Smooth muscle cell (in vitro differentiated cells): Measurements from ENCODE around the gene COL23A1. TPM values are rescaled to one million over a fixed set of nuclear protein-coding genes. Genes with fewer than 3 reads are reported as not detected.

ENCODE experiments used
- DNase-seq: peaks from one replicate; lab custom pipeline; 2025; ENCODE audit not compliant: unreplicated experiment; lab: John Stamatoyannopoulos, UW
- H2AFZ ChIP-seq: fragments of 200-600 bp; sonication (generic); 2 replicates; pipeline ENCODE4 v1.6.0; 2016; ENCODE audit warnings: antibody characterized with exemption, low read depth, mild to moderate bottlenecking
- H3F3A ChIP-seq: fragments of 200-600 bp; sonication (generic); 2 replicates; pipeline ENCODE4 v1.6.0; 2017; ENCODE audit warnings: antibody characterized with exemption, low read depth
- H3K27ac ChIP-seq: fragments of 200-600 bp; sonication (generic); 2 replicates; pipeline ENCODE4 v1.5.1; 2016; ENCODE audit warnings: low read depth, mild to moderate bottlenecking
- H3K27me3 ChIP-seq: fragments of 200-600 bp; sonication (generic); 2 replicates; pipeline ENCODE4 v1.6.1; 2016; ENCODE audit warnings: low read depth, mild to moderate bottlenecking
- H3K36me3 ChIP-seq: fragments of 200-600 bp; sonication (generic); 2 replicates; pipeline ENCODE4 v1.5.1; 2016; ENCODE audit warnings: low read depth
- H3K4me1 ChIP-seq: fragments of 200-600 bp; sonication (generic); 2 replicates; pipeline ENCODE4 v1.5.1; 2016; ENCODE audit warnings: low read depth
- H3K4me2 ChIP-seq: fragments of 200-600 bp; sonication (generic); 2 replicates; pipeline ENCODE4 v1.6.0; 2016; ENCODE audit warnings: mild to moderate bottlenecking
- H3K4me3 ChIP-seq: fragments of 200-600 bp; sonication (generic); 2 replicates; pipeline ENCODE4 v1.5.1; 2016; ENCODE audit warnings: mild to moderate bottlenecking
- H3K79me2 ChIP-seq: fragments of 200-600 bp; sonication (generic); 2 replicates; pipeline ENCODE4 v1.6.0; 2016; ENCODE audit warnings: low read depth, mild to moderate bottlenecking
- H3K9ac ChIP-seq: fragments of 200-600 bp; sonication (generic); 2 replicates; pipeline ENCODE4 v1.6.0; 2016; ENCODE audit warnings: low read depth
- H3K9me3 ChIP-seq: fragments of 200-600 bp; sonication (generic); replicated peaks from 2 replicates; pipeline ENCODE4 v1.5.1; 2016; ENCODE audit warnings: low read depth
- H4K20me1 ChIP-seq: fragments of 200-600 bp; sonication (generic); 2 replicates; pipeline ENCODE4 v1.6.0; 2016; ENCODE audit warnings: low read depth
- CTCF ChIP-seq: fragments of 200-600 bp; sonication (generic); IDR thresholded peaks from 2 replicates; pipeline ENCODE4 v1.5.1; 2017; ENCODE audit warnings: borderline replicate concordance, mild to moderate bottlenecking, antibody characterized with exemption; ENCODE audit not compliant: insufficient read depth, poor library complexity, severe bottlenecking
- WGBS: methylation state at CpG from one replicate; pipeline ENCODE4 v1.1.7; 2016; ENCODE audit warnings: low lambda C conversion rate; 5-methylcytosine and 5-hydroxymethylcytosine counted together
- polyA plus RNA-seq: library from polyadenylated mRNA; unstranded; fragments of >200 nt; fragmentation: Nextera tagmentation; extraction: Ambion mirVana; gene quantifications from 2 replicates; pipeline ENCODE4 v1.2.1, GENCODE V29; 2016
- total RNA-seq: library from RNA; depleted of rRNA; stranded (reverse); fragments of >200 nt; gene quantifications from 2 replicates; pipeline ENCODE4 v1.2.3, GENCODE V29; 2014

Gene COL23A1
- total and polyA plus RNA-seq, 2 experiments from 2014 or later, result 5.3 to 27.4 TPM

- H3K4me1 ChIP-seq, result peaks cover 13% of the 10 kb centered on the region
- no peak overlapping the region for H3K4me2 ChIP-seq
- no peak for DNase-seq
- no peak overlapping the region for H3K4me3 ChIP-seq
- no peak overlapping the region for H3K9ac ChIP-seq
- WGBS, result 77% methylated on average over 9 of the region's 11 CpGs
- TF ChIP-seq CTCF, result no peak
- H3K9me3 ChIP-seq, result no peaks in the 10 kb centered on the region
- H3K79me2 ChIP-seq, result no peaks in the 10 kb centered on the region
- no peak overlapping the region for H2AFZ ChIP-seq
- no peaks in the 10 kb centered on the region for H3K27me3 ChIP-seq
- peaks cover 20% of the 10 kb centered on the region for H3F3A ChIP-seq
- no peaks in the 10 kb centered on the region for H4K20me1 ChIP-seq
- H3K36me3 ChIP-seq, result no peaks in the 10 kb centered on the region
- H3K27ac ChIP-seq, result no peak overlapping the region
Measured at GRCh38 chr5:178429491-178430185, 160.6 kb downstream of the COL23A1 start.

DNA sequence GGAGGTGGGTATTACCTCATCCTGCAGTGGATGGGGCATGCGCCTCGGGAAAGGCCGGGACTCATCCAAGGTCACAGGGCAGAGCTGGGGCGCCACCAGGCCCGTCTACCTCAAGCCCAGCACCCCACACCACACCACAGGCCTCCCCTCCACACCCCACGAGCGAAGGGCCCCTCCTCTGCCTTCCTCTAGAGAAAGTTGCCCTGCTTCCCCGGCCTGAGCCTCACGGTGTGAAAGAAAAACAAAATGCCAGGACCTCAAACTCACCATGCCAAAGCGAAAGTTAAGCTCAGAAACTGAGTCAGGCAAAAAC lies 161.1 kb downstream of the COL23A1 start:
- H3K4me3 ChIP-seq, result no peak overlapping the region
- H2AFZ ChIP-seq, result no peak overlapping the region
- peaks cover 24% of the 10 kb centered on the region for H3F3A ChIP-seq
- no peak overlapping the region for H3K27ac ChIP-seq
- no peak for DNase-seq
- no peaks in the 10 kb centered on the region for H3K36me3 ChIP-seq
- peaks cover 13% of the 10 kb centered on the region for H3K4me1 ChIP-seq
- H4K20me1 ChIP-seq, result no peaks in the 10 kb centered on the region
- H3K4me2 ChIP-seq, result no peak overlapping the region
- WGBS, result 63% methylated on average over 7 of the region's 10 CpGs
- H3K9me3 ChIP-seq, result no peaks in the 10 kb centered on the region
- no peak for TF ChIP-seq CTCF
- H3K79me2 ChIP-seq, result no peaks in the 10 kb centered on the region
- no peaks in the 10 kb centered on the region for H3K27me3 ChIP-seq
- no peak overlapping the region for H3K9ac ChIP-seq

- no peaks in the 10 kb centered on the region for H3K36me3 ChIP-seq
- no peak for DNase-seq
- H3K27me3 ChIP-seq, result no peaks in the 10 kb centered on the region
- 86% methylated on average over 18 of the region's 20 CpGs for WGBS
- no peak overlapping the region for H2AFZ ChIP-seq
- H3F3A ChIP-seq, result peaks cover 24% of the 10 kb centered on the region
- H3K4me3 ChIP-seq, result no peak overlapping the region
- no peak for TF ChIP-seq CTCF
- no peaks in the 10 kb centered on the region for H3K79me2 ChIP-seq
- H3K27ac ChIP-seq, result no peak overlapping the region
- H3K4me1 ChIP-seq, result peaks cover 13% of the 10 kb centered on the region
- H4K20me1 ChIP-seq, result no peaks in the 10 kb centered on the region
- no peaks in the 10 kb centered on the region for H3K9me3 ChIP-seq
- H3K9ac ChIP-seq, result no peak overlapping the region
- H3K4me2 ChIP-seq, result no peak overlapping the region
Measured at GRCh38 chr5:178428341-178429155, 161.6 kb downstream of the COL23A1 start.
